HG03060 (cell line): ENCODE results near the gene HABP2.

Experiments used
- ATAC-seq: cut with Tn5 transposase; IDR thresholded peaks from one replicate; pipeline ENCODE4 v1.9.1; 2021; ENCODE audit warnings: low read depth, moderate number of reproducible peaks; ENCODE audit not compliant: unreplicated experiment

HABP2 gene

GRCh38 chr10:113524539-113525490 lies 28.0 kb upstream of the HABP2 start:
- ATAC-seq: no peak

- ATAC-seq: no peak
Measured at GRCh38 chr10:113525713-113526112, 27.1 kb upstream of the HABP2 start.

- ATAC-seq: no peak
Measured at GRCh38 chr10:113527211-113527906, 25.5 kb upstream of the HABP2 start.

DNA sequence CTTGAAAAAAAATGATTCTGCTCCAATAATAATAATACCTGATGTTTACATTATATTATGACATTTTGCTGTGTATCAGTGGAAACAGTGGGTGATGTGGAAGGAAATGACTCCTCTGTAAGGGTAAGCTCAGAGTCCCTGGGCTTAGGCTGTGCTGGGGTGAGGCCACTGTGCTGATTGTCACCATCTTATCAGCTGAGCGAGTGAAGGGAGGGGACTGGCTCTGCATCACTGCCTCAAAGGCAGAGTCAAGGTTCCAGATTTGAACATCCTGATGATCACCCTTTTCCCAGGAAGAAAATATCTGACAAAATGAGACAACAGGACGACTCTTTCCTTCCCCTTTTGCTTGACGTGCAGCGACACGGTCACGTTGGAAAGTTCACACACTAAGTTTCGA lies 24.0 kb upstream of the HABP2 start:
- ATAC-seq: no peak

DNA sequence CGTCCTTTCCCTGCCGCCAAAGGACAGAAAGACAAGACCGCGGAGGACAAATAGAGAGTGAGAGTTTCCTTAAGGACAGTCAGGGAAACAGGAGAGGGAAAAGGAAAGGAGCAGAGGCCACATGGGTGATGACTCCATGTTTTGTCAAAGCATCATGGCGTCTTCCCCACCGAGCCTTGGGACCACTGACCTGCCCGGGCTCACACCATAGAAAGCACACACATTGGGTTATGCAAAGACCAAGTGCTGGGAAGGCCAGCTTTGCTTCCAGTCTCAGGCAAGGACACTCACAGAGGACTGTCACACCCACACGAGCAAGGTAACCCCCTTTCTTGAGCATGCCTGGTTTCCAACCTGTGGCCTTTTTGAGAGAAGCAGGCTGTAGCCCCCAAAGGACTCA lies 23.3 kb upstream of the HABP2 start:
- no peak for ATAC-seq

- ATAC-seq: no peak
Measured at GRCh38 chr10:113530476-113530875, 22.4 kb upstream of the HABP2 start.

DNA sequence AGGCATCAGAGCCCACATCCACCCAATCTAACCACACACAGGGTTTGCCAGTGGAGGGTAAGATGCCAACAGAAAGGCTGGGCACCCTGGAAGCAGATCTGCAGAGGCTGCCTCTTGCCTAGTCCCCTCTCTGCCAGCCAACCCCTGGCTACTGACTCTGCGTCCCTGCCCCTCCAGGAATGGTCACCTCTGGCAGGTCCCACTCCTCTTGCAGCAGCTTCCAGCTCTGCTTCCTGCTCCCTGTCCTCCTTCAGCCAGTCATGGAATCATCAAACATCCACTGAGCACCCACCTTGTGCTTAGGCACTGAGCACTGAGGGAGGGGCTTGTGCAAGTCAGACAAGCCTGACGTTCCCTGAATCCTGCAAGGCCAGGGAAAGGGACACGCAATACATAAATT lies 20.1 kb upstream of the HABP2 start:
- no peak for ATAC-seq

GRCh38 chr10:113533801-113534200 lies 19.1 kb upstream of the HABP2 start:
- ATAC-seq: no peak

GRCh38 chr10:113534423-113534822 lies 18.4 kb upstream of the HABP2 start:
- ATAC-seq: no peak

DNA sequence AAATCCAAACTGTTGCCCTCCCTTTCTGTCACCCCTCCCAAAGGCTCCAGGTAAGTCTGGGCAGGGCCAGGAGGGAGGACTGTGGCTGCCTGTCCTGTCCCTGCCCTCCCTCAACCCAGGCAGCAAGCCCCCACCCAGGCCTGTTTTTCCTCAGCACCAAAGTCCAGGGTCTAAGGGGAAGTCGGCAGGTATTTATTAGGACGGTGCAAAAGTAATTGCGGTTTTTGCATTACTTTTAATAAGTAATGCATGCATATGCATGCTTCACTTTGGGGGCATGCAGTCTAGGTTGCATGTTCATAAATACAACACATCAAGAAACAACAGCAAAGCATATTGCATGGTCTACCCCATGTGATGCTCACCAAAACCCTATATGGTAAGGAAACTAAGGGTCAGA lies 15.2 kb upstream of the HABP2 start:
- ATAC-seq: no peak

DNA sequence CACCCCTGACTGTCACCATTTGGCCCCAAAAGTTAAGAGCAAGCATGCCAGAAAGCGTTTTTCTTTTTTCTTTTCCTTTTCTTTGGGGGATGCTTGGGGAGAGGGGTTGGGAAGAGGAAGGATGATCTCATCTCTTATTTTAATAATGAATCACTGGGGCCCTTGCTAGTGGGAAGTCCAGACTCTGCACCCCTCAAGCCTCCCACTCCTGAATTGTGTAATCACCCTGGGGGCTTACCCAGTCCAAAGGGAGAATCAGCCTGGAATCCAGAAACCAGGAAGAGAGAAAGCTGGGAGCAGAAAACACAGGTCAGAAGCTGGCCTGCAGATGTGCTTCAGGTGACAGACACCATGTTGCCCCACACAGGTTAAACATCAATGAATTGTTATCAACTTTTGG lies 14.7 kb upstream of the HABP2 start:
- ATAC-seq: no peak

GRCh38 chr10:113539789-113540188 lies 13.1 kb upstream of the HABP2 start:
- no peak for ATAC-seq

GRCh38 chr10:113540845-113541548 lies 11.9 kb upstream of the HABP2 start:
- no peak for ATAC-seq

GRCh38 chr10:113541549-113541927 lies 11.3 kb upstream of the HABP2 start:
- ATAC-seq: no peak

GRCh38 chr10:113543107-113543955 lies 9.5 kb upstream of the HABP2 start:
- no peak for ATAC-seq

GRCh38 chr10:113544392-113544791 lies 8.5 kb upstream of the HABP2 start:
- no peak for ATAC-seq

GRCh38 chr10:113547426-113547825 lies 5.4 kb upstream of the HABP2 start:
- ATAC-seq: no peak

DNA sequence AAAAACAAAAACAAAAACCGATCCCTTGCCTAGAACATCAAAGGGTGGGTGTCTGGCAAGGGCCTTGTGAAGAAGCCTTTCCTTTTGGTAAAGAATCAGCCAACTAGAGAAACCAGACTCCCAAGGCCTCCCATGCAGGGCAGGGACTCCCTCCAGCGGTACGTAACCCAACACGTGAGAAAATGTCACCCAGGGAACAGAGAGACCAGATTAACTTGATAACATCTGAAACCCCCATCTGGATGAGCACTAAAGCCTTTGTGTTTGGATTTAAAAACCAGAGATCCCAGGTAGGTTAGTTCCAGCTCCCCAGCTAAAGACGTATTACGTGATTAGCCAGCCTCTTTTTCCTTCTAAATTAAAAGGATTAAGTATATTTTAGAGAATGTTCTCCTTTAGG lies 3.0 kb upstream of the HABP2 start:
- ATAC-seq: no peak

DNA sequence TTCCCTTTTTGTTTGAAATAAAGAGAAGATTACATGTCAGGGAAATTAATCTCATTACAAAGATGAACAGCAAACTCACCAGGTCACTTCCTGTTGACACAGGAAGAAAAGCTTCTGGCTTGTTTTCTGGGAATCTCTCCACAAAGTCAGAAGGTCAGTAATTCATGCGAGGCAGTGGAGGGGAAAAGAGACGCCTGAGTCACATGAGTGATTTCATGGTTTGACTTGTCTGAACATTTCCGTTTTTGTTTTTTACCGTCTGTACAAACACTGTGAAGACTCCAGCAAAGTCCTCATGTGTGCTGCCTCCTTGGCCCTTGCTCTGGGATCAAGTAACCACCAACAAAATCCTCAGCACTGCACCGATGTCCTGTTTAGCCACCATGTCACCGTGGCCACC lies 2.5 kb upstream of the HABP2 start:
- no peak for ATAC-seq

- no peak for ATAC-seq
Measured at GRCh38 chr10:113552014-113552413, 839 bp upstream of the HABP2 start.
